Spinal cord (tissue), 10 donors: ENCODE measurements around the gene NOS1AP. TPM values are rescaled to one million over a fixed set of nuclear protein-coding genes. Genes with fewer than 3 reads are reported as not detected.

Source experiments
- DNase-seq, 6 donors: peaks; one replicate each; pipeline versions ENCODE4 v3.0.0 to v3.0.0-alpha.2; 2013 to 2015; ENCODE audit warnings: low spot score in 6 of 6, low read depth in 4 of 6
- H3K27ac ChIP-seq: one replicate; pipeline ENCODE4 v1.5.1; 2013; ENCODE audit warnings: low read depth, low read length, control low read depth
- H3K27me3 ChIP-seq: one replicate; pipeline ENCODE4 v1.6.1; 2013; ENCODE audit warnings: low read length; ENCODE audit not compliant: control insufficient read depth, insufficient read depth
- H3K36me3 ChIP-seq: one replicate; pipeline ENCODE4 v1.6.1; 2013; ENCODE audit warnings: low read length; ENCODE audit not compliant: control insufficient read depth, insufficient read depth
- H3K4me1 ChIP-seq: one replicate; pipeline ENCODE4 v1.6.1; 2013; ENCODE audit warnings: low read length; ENCODE audit not compliant: control insufficient read depth, insufficient read depth
- H3K4me3 ChIP-seq: one replicate; pipeline ENCODE4 v1.5.1; 2013; ENCODE audit warnings: low read depth, low read length, control low read depth
- H3K9me3 ChIP-seq: one replicate; pipeline ENCODE4 v1.6.1; 2013; ENCODE audit warnings: low read length; ENCODE audit not compliant: control insufficient read depth, insufficient read depth
- WGBS: methylation state at CpG from one replicate; pipeline ENCODE4 v1.1.5; 2013; ENCODE audit warnings: missing lambda C conversion rate; ENCODE audit not compliant: insufficient coverage; 5-methylcytosine and 5-hydroxymethylcytosine counted together
- polyA plus RNA-seq, 2 donors: library from polyadenylated mRNA; unstranded; fragments of 120-200 nt; gene quantifications; one replicate each; pipeline ENCODE4 v1.2.1, GENCODE V29; 2013; ENCODE audit not compliant: insufficient read length in 2 of 2
- total RNA-seq, 2 donors: library from RNA; depleted of rRNA in 1 of 2; stranded (reverse); fragments of 120-200 nt in 1 of 2; fragments of >200 nt in 1 of 2; gene quantifications; one replicate each; pipeline versions ENCODE4 v1.2.3 to v1.2.4, GENCODE V29; 2013 to 2014
- donor health status: healthy.

NOS1AP gene
- total and polyA plus RNA-seq, 4 donors: 4.2 to 9.9 (median 8.1) TPM

GRCh38 chr1:162224267-162224666, 154.8 kb downstream of the NOS1AP start:
- H3K9me3 ChIP-seq: no peaks in the 10 kb centered on the region
- no peak overlapping the region for H3K27ac ChIP-seq
- H3K27me3 ChIP-seq: no peaks in the 10 kb centered on the region
- no peak for DNase-seq
- H3K4me3 ChIP-seq: no peak overlapping the region
- no peaks in the 10 kb centered on the region for H3K36me3 ChIP-seq
- H3K4me1 ChIP-seq: no peaks in the 10 kb centered on the region

GRCh38 chr1:162228586-162228985, 159.1 kb downstream of the NOS1AP start:
- Histone ChIP-seq H3K27me3 (no peaks in the 10 kb centered on the region), H3K27ac (no peak overlapping the region), H3K4me1 (no peaks in the 10 kb centered on the region), H3K9me3 (no peaks in the 10 kb centered on the region), H3K36me3 (no peaks in the 10 kb centered on the region), H3K4me3 (no peak overlapping the region)
- no peak for DNase-seq
- 83% methylated on average over 2 of the region's 5 CpGs for WGBS

- WGBS: no CpG with 5 or more reads among the region's 2 CpGs
- no peak for DNase-seq
Measured at GRCh38 chr1:162229549-162229948, 160.1 kb downstream of the NOS1AP start.

GRCh38 chr1:162230096-162230495, 160.6 kb downstream of the NOS1AP start:
- no peak overlapping the region for H3K4me3 ChIP-seq
- H3K4me1 ChIP-seq: no peaks in the 10 kb centered on the region
- H3K27me3 ChIP-seq: no peaks in the 10 kb centered on the region
- no CpG with 5 or more reads among the region's 3 CpGs for WGBS
- H3K36me3 ChIP-seq: no peaks in the 10 kb centered on the region
- no peak overlapping the region for H3K27ac ChIP-seq
- DNase-seq: peak in 2 of 6 donors; percentile 31 to 64
- H3K9me3 ChIP-seq: no peaks in the 10 kb centered on the region

More at GRCh38 chr1:162229549-162229948, 160.1 kb downstream of the NOS1AP start:
- H3K9me3 ChIP-seq: no peaks in the 10 kb centered on the region
- no peaks in the 10 kb centered on the region for H3K4me1 ChIP-seq
- H3K36me3 ChIP-seq: no peaks in the 10 kb centered on the region
- H3K27ac ChIP-seq: no peak overlapping the region
- H3K4me3 ChIP-seq: no peak overlapping the region
- no peaks in the 10 kb centered on the region for H3K27me3 ChIP-seq

- no peak overlapping the region for H3K4me3 ChIP-seq
- H3K27ac ChIP-seq: no peak overlapping the region
- no peaks in the 10 kb centered on the region for H3K36me3 ChIP-seq
- H3K4me1 ChIP-seq: no peaks in the 10 kb centered on the region
- H3K27me3 ChIP-seq: no peaks in the 10 kb centered on the region
- DNase-seq: no peak
- 100% methylated on average over 1 of the region's 3 CpGs for WGBS
- no peaks in the 10 kb centered on the region for H3K9me3 ChIP-seq
Measured at GRCh38 chr1:162230517-162230916, 161.0 kb downstream of the NOS1AP start.

GRCh38 chr1:162232034-162232711, 162.7 kb downstream of the NOS1AP start:
- no peak for DNase-seq
- WGBS: 50% methylated on average over 3 of the region's 3 CpGs
- no peak overlapping the region for H3K4me3 ChIP-seq

GRCh38 chr1:162233066-162233465, 163.6 kb downstream of the NOS1AP start:
- DNase-seq: no peak
- no peaks in the 10 kb centered on the region for H3K36me3 ChIP-seq
- no CpG with 5 or more reads among the region's 1 CpG for WGBS
- H3K27me3 ChIP-seq: no peaks in the 10 kb centered on the region
- no peaks in the 10 kb centered on the region for H3K4me1 ChIP-seq
- no peaks in the 10 kb centered on the region for H3K9me3 ChIP-seq
- H3K4me3 ChIP-seq: no peak overlapping the region
- H3K27ac ChIP-seq: no peak overlapping the region

More at GRCh38 chr1:162232034-162232711, 162.7 kb downstream of the NOS1AP start:
- Histone ChIP-seq H3K27me3 (no peaks in the 10 kb centered on the region), H3K4me1 (no peaks in the 10 kb centered on the region), H3K9me3 (no peaks in the 10 kb centered on the region), H3K27ac (no peak overlapping the region), H3K36me3 (no peaks in the 10 kb centered on the region)

GRCh38 chr1:162233937-162234336, 164.4 kb downstream of the NOS1AP start:
- no peak for DNase-seq
- Histone ChIP-seq H3K27me3 (no peaks in the 10 kb centered on the region), H3K4me1 (no peaks in the 10 kb centered on the region), H3K27ac (no peak overlapping the region), H3K4me3 (no peak overlapping the region), H3K36me3 (no peaks in the 10 kb centered on the region), H3K9me3 (no peaks in the 10 kb centered on the region)
- whole genome bisulfite sequencing: 100% methylated on average over 1 of the region's 1 CpG

- WGBS: 75% methylated on average over 2 of the region's 2 CpGs
- H3K9me3 ChIP-seq: no peaks in the 10 kb centered on the region
- no peak for DNase-seq
- no peak overlapping the region for H3K27ac ChIP-seq
- H3K36me3 ChIP-seq: no peaks in the 10 kb centered on the region
- H3K4me1 ChIP-seq: no peaks in the 10 kb centered on the region
- no peaks in the 10 kb centered on the region for H3K27me3 ChIP-seq
- no peak overlapping the region for H3K4me3 ChIP-seq
Measured at GRCh38 chr1:162234571-162234970, 165.1 kb downstream of the NOS1AP start.

- 79% methylated on average over 7 of the region's 7 CpGs for WGBS
- H3K36me3 ChIP-seq: no peaks in the 10 kb centered on the region
- DNase-seq: no peak
- H3K4me3 ChIP-seq: no peak overlapping the region
- no peaks in the 10 kb centered on the region for H3K27me3 ChIP-seq
- no peak overlapping the region for H3K27ac ChIP-seq
- peaks cover 6% of the 10 kb centered on the region for H3K4me1 ChIP-seq
- no peaks in the 10 kb centered on the region for H3K9me3 ChIP-seq
Measured at GRCh38 chr1:162235241-162235800, 165.8 kb downstream of the NOS1AP start.
